GM13976 (cell line): ENCODE data around the gene TEKT5.
"Not testable (repeated sequence)": the region's sequence is repeated elsewhere in the genome, so short reads cannot be mapped to it uniquely, and the experiment has no call there.

Experiments used
- DNase-seq: peaks from one replicate; pipeline ENCODE4 v3.0.0; 2012; ENCODE audit warnings: low spot score
- in situ Hi-C: fragments of 300-500 bp; cut with MboI; formaldehyde crosslinking; loops from one replicate; pipeline ENCODE4 v1.12.0; 2022; ENCODE audit warnings: low sequenced_read_pairs, mixed read lengths, inconsistent platforms; ENCODE audit not compliant: unreplicated experiment
- TF ChIP-seq, protein P1 (sequence below): IDR thresholded peaks from 2 replicates; pipeline ENCODE4 v1.5.1; 2012; ENCODE audit warnings: borderline replicate concordance, mild to moderate bottlenecking; ENCODE audit not compliant: insufficient read depth; ENCODE audit errors: extremely low read depth, missing control alignments, control extremely low read depth

TEKT5 gene

DNA sequence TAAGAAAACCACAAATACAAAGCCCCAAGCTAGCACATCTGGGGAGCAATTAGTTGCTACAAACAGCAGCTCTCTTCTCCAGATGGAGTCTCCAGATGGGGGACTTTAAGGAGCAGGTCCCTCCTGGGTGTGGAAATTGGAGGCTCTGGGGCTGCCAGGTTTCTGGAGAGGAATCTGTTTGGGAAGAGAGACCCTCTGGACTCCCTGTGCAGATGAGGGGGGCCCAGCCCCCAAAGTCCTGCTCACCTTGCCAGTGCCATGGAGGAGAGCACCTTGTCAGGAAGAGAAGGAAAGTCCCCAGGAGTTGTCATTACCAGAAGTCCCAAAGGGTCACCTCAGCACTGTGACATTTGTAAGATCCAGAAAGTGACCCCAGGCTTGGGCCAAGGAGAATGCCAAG, 14.8 kb downstream of the TEKT5 start:
- TF ChIP-seq, protein P1, sequence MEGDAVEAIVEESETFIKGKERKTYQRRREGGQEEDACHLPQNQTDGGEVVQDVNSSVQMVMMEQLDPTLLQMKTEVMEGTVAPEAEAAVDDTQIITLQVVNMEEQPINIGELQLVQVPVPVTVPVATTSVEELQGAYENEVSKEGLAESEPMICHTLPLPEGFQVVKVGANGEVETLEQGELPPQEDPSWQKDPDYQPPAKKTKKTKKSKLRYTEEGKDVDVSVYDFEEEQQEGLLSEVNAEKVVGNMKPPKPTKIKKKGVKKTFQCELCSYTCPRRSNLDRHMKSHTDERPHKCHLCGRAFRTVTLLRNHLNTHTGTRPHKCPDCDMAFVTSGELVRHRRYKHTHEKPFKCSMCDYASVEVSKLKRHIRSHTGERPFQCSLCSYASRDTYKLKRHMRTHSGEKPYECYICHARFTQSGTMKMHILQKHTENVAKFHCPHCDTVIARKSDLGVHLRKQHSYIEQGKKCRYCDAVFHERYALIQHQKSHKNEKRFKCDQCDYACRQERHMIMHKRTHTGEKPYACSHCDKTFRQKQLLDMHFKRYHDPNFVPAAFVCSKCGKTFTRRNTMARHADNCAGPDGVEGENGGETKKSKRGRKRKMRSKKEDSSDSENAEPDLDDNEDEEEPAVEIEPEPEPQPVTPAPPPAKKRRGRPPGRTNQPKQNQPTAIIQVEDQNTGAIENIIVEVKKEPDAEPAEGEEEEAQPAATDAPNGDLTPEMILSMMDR = no peak
- in situ Hi-C loops = no loop called here
- no peak for DNase-seq

DNA sequence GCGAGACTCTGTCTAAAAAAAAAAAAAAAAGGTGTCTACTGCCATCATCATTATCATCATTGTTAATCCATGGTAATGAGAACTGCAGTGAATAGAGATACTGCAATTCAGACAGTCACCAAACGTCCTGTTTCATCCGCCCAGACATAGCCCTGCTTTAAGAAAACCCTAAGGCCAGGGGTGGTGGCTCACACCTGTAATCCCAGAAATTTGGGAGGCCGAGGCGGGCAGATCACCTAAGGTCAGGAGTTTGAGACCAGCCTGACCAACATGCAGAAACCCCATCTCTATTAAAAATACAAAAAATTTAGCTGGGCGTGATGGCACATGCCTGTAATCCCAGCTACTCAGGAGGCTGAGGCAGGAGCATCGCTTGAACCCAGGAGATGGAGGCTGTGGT, 15.3 kb downstream of the TEKT5 start:
- in situ Hi-C loops, DNase-seq: not testable (repeated sequence)

DNA sequence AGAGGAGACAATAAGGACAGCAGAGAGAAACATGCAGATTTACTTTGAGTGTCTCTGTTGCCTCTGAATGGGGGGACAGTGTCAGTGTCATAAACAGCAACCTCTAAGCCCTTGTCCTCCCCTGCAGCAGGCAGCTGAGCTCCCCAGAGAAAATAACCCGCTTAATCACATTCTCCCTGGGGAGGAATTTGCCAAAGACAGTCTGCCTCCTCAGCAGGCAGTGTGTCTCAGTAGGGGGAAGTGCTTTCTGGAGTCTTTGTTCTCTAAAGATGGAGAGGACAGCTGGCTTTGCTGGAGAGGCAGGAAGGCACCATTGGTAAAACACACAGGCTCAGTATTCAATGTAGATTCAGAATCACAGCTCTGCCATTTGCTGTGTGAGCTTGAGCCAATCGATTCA, 16.1 kb downstream of the TEKT5 start:
- in situ Hi-C loops = no loop called here

DNA sequence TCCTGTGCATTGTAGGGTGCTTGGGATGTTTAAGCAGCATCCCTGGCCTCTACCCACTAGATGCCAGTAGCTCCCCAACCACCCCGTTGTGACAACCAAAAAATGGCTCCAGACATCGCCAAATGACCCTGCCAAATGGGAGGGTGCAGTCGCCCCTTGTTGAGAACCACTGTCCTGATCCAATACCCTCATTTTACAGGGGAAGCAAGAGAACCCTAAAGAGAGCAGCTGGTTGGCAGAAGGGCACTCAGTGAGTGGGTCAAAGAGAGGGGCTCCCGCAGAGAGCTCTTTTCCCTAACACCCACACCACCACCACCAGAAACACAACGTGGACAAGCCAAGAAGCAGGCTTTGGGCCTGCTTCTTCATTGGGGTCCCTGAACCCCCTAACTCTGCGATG, 18.4 kb downstream of the TEKT5 start:
- no peak for DNase-seq
- in situ Hi-C loops = no loop called here
- TF ChIP-seq, protein P1 = no peak

More for the DNA sequence above, 16.1 kb downstream of the TEKT5 start:
- TF ChIP-seq, protein P1 = no peak
- no peak for DNase-seq

DNA sequence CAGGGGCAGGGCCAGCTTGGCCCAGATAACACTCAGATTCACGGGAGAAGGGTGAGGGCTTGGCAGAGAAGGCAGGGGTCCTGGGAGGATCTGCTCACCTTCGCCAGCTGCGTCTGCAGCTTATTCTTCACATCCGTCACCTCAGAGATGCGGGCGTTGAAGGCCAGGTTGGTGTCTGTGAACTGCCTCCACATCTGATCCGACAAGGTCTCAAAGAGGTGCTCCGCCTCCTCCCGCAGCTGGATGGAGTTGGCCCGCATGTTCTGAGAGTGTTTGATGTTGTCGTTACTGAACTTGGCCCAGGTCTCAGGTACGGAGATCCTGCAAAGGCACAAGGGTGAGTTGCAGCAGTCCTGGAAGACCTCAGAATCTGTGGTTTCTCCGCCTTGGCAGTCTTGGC, 18.9 kb downstream of the TEKT5 start:
- DNase-seq = no peak
- TF ChIP-seq, protein P1 = no peak
- in situ Hi-C loops = no loop called here

DNA sequence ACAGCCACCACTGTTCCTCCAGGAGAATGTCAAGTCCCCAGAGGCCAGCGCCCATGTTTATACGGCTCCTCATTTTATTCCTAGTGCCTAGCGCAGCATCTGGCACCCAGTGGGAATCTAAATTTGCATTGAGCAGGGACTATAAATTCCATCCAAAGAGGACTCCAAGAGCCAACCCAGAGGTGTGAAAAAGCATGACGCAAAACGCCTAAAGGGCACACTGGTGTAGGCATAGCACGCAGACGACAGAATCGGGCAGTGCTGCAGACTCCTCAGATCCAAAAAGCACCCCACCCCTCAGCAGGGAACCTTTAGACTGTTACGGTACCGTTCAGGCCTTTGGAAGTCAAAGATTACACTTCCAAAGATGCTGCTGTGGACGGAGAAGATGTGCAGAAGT, 19.5 kb downstream of the TEKT5 start:
- TF ChIP-seq, protein P1 = no peak
- in situ Hi-C loops = no loop called here
- no peak for DNase-seq

DNA sequence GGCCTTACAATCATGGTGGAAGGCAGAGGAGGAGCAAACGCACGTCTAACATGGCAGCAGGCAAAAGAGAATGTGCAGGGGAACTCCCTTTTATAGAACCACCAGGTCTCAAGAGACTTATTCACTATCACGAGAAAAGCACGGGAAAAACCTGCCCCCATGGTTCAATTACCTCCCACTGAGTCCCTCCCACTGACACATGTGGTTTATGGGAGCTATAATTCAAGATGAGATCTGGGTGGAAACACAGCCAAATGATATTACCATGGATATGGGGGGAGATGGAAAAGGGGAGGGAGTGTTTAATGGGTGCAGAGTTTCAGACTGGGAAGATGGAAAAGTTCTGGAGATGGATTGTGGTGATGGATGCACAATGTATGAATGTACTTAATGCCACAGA, 23.0 kb downstream of the TEKT5 start:
- DNase-seq = no peak
- in situ Hi-C loops = no loop called here
- TF ChIP-seq, protein P1 = no peak
